Liver (tissue), 9 donors: ENCODE data around the gene MAP3K20. TPM values are rescaled to one million over a fixed set of nuclear protein-coding genes. Genes with fewer than 3 reads are reported as not detected.
A peak's percentile ranks its signal among the peaks of the same experiment; 100 is the strongest.

Experiments
- DNase-seq: peaks from one replicate; pipeline ENCODE4 v3.0.0-alpha.2; 2017; ENCODE audit warnings: low spot score
- H3K27ac ChIP-seq, 2 donors: one replicate each; pipeline ENCODE4 v1.7.0; 2013; ENCODE audit warnings: inconsistent platforms in 2 of 2, low read length in 2 of 2, control low read depth in 1 of 2, low read depth in 1 of 2, mild to moderate bottlenecking in 1 of 2
- H3K27me3 ChIP-seq, 4 donors: one replicate each; pipeline versions ENCODE4 v1.6.1 to v1.7.0; 2013; ENCODE audit warnings: low read length in 3 of 4, inconsistent platforms in 1 of 4, mild to moderate bottlenecking in 1 of 4, moderate library complexity in 1 of 4; ENCODE audit not compliant: control insufficient read depth in 4 of 4, insufficient read depth in 4 of 4
- H3K36me3 ChIP-seq, 4 donors: one replicate each; pipeline versions ENCODE4 v1.6.1 to v1.7.0; 2013; ENCODE audit warnings: low read length in 3 of 4, mild to moderate bottlenecking in 3 of 4, low read depth in 1 of 4, moderate library complexity in 1 of 4; ENCODE audit not compliant: control insufficient read depth in 4 of 4, insufficient read depth in 3 of 4
- H3K4me1 ChIP-seq, 4 donors: one replicate each; pipeline versions ENCODE4 v1.6.1 to v1.7.0; 2013; ENCODE audit warnings: low read length in 3 of 4, mild to moderate bottlenecking in 3 of 4, moderate library complexity in 1 of 4; ENCODE audit not compliant: control insufficient read depth in 4 of 4, insufficient read depth in 4 of 4
- H3K4me3 ChIP-seq, 3 donors: one replicate each; pipeline versions ENCODE4 v1.6.1 to v1.7.0; 2013; ENCODE audit warnings: low read length in 3 of 3, control low read depth in 1 of 3, low read depth in 1 of 3, mild to moderate bottlenecking in 1 of 3
- H3K9ac ChIP-seq, 2 donors: one replicate each; pipeline ENCODE4 v1.7.0; 2013; ENCODE audit warnings: low read length in 2 of 2, mild to moderate bottlenecking in 2 of 2, moderate library complexity in 2 of 2, control low read depth in 1 of 2, low read depth in 1 of 2
- H3K9me3 ChIP-seq, 4 donors: one replicate each; pipeline versions ENCODE4 v1.6.1 to v1.7.0; 2013; ENCODE audit warnings: low read length in 3 of 4; ENCODE audit not compliant: control insufficient read depth in 4 of 4
- ATF3 ChIP-seq: IDR thresholded peaks from 2 replicates; pipeline ENCODE4 v1.6.1; 2016; ENCODE audit warnings: antibody characterized with exemption
- FOXA1 ChIP-seq: IDR thresholded peaks from 2 replicates; pipeline ENCODE4 v1.6.1; 2016; ENCODE audit warnings: antibody characterized with exemption
- FOXA2 ChIP-seq: IDR thresholded peaks from 2 replicates; pipeline ENCODE4 v1.6.1; 2016; ENCODE audit warnings: antibody characterized with exemption
- GABPA ChIP-seq, 2 donors: IDR thresholded peaks in 1 of 2; conservative IDR thresholded peaks in 1 of 2; 2 replicates each; pipeline ENCODE4 v1.6.1; 2016; ENCODE audit warnings: antibody characterized with exemption in 2 of 2, mild to moderate bottlenecking in 1 of 2, moderate library complexity in 1 of 2
- HNF4A ChIP-seq, 2 donors: conservative IDR thresholded peaks; 2 replicates each; pipeline ENCODE4 v1.6.1; 2016; ENCODE audit warnings: antibody characterized with exemption in 2 of 2, mild to moderate bottlenecking in 2 of 2
- JUND ChIP-seq, 2 donors: IDR thresholded peaks; 2 replicates each; pipeline ENCODE4 v1.6.1; 2016; ENCODE audit warnings: antibody characterized with exemption in 2 of 2
- MAX ChIP-seq: IDR thresholded peaks from 2 replicates; pipeline ENCODE4 v1.6.1; 2016; ENCODE audit warnings: antibody characterized with exemption
- NR2F2 ChIP-seq: IDR thresholded peaks from 2 replicates; pipeline ENCODE4 v1.6.1; 2016; ENCODE audit warnings: antibody characterized with exemption
- RAD21 ChIP-seq, 2 donors: IDR thresholded peaks; 2 replicates each; pipeline ENCODE4 v1.6.1; 2016; ENCODE audit warnings: antibody characterized with exemption in 2 of 2, mild to moderate bottlenecking in 2 of 2
- REST ChIP-seq: IDR thresholded peaks from 2 replicates; pipeline ENCODE4 v1.6.1; 2016; ENCODE audit warnings: antibody characterized with exemption, mild to moderate bottlenecking
- RXRA ChIP-seq, 2 donors: IDR thresholded peaks; 2 replicates each; pipeline ENCODE4 v1.6.1; 2017 to 2018; ENCODE audit warnings: antibody characterized with exemption in 2 of 2, mild to moderate bottlenecking in 1 of 2
- SP1 ChIP-seq: IDR thresholded peaks from 2 replicates; pipeline ENCODE4 v1.6.1; 2018; ENCODE audit warnings: antibody characterized with exemption, mild to moderate bottlenecking
- YY1 ChIP-seq: IDR thresholded peaks from 2 replicates; pipeline ENCODE4 v1.6.1; 2016; ENCODE audit warnings: antibody characterized with exemption, mild to moderate bottlenecking
- WGBS: extraction: QIAGEN DNeasy Blood & Tissue Kit; methylation state at CpG from one replicate; pipeline ENCODE4 v1.1.7; 2013; 5-methylcytosine and 5-hydroxymethylcytosine counted together
- polyA plus RNA-seq, 2 donors: library from polyadenylated mRNA; stranded (reverse) in 1 of 2; unstranded in 1 of 2; fragments of 200-250 nt in 1 of 2; fragments of >200 nt in 1 of 2; fragmentation: Nextera tagmentation in 1 of 2; extraction: Ambion mirVana in 1 of 2; gene quantifications; one replicate each; pipeline versions ENCODE4 v1.2.1 to v1.2.3, GENCODE V29; 2013 to 2015
- total RNA-seq, 2 donors: library from RNA; depleted of rRNA; stranded (reverse); fragments of >200 nt; gene quantifications; one replicate each; pipeline ENCODE4 v1.2.3, GENCODE V29; 2014
- TF ChIP-seq, protein P1 (sequence below): IDR thresholded peaks from 2 replicates; pipeline ENCODE4 v1.6.1; 2016; ENCODE audit warnings: antibody characterized with exemption
- donor health status: healthy.
- donor health status: healthy.
- donor health status: healthy.
- donor health status: healthy.
- donor health status: healthy.

MAP3K20 gene
- total and polyA plus RNA-seq, 4 donors = 9.1 to 22.6 (median 14.9) TPM

- Histone ChIP-seq H3K9me3 (no peaks in the 10 kb centered on the region), H3K9ac (no peak overlapping the region), H3K4me1 (no peaks in the 10 kb centered on the region), H3K27ac (no peak overlapping the region), H3K4me3 (no peak overlapping the region), H3K27me3 (no peaks in the 10 kb centered on the region), H3K36me3 (no peaks in the 10 kb centered on the region)
- WGBS = 61% methylated on average over 5 of the region's 5 CpGs
- DNase-seq = no peak
- TF ChIP-seq HNF4A (conservative IDR thresholded peaks at IDR 0.05) (peak in 1 of 2 donors; percentile 4), NR2F2 (no peak), YY1 (peak; percentile 18), FOXA1 (peak; percentile 89), MAX (peak; percentile 65), RXRA (IDR thresholded peaks at IDR 0.05) (peak in 1 of 2 donors; percentile 16), FOXA2 (peak; percentile 91), RAD21 (IDR thresholded peaks at IDR 0.05) (peak in 1 of 2 donors; percentile 35), REST (no peak), ATF3 (no peak)
Measured at GRCh38 chr2:173119069-173119807, 43.6 kb downstream of the MAP3K20 start.

- WGBS = 83% methylated on average over 2 of the region's 2 CpGs
- H3K4me1 ChIP-seq = no peaks in the 10 kb centered on the region
- no peak overlapping the region for H3K4me3 ChIP-seq
- no peak overlapping the region for H3K9ac ChIP-seq
- no peaks in the 10 kb centered on the region for H3K9me3 ChIP-seq
- H3K27ac ChIP-seq = no peak overlapping the region
- TF ChIP-seq JUND (IDR thresholded peaks at IDR 0.05) = no peak
- no peak for TF ChIP-seq FOXA1
- TF ChIP-seq NR2F2 = no peak
- TF ChIP-seq SP1 = no peak
- no peak for TF ChIP-seq REST
- TF ChIP-seq, protein P1, sequence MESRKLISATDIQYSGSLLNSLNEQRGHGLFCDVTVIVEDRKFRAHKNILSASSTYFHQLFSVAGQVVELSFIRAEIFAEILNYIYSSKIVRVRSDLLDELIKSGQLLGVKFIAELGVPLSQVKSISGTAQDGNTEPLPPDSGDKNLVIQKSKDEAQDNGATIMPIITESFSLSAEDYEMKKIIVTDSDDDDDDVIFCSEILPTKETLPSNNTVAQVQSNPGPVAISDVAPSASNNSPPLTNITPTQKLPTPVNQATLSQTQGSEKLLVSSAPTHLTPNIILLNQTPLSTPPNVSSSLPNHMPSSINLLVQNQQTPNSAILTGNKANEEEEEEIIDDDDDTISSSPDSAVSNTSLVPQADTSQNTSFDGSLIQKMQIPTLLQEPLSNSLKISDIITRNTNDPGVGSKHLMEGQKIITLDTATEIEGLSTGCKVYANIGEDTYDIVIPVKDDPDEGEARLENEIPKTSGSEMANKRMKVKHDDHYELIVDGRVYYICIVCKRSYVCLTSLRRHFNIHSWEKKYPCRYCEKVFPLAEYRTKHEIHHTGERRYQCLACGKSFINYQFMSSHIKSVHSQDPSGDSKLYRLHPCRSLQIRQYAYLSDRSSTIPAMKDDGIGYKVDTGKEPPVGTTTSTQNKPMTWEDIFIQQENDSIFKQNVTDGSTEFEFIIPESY = no peak
- no peak for TF ChIP-seq HNF4A (conservative IDR thresholded peaks at IDR 0.05)
- TF ChIP-seq FOXA2 = no peak
- TF ChIP-seq ATF3 = no peak
- TF ChIP-seq GABPA (IDR thresholded peaks at IDR 0.05 in 1 of 2, conservative IDR thresholded peaks at IDR 0.05 in 1 of 2) = no peak
- no peak for TF ChIP-seq RAD21 (IDR thresholded peaks at IDR 0.05)
- DNase-seq = no peak
- H3K36me3 ChIP-seq = peaks cover 0 to 2% (median 0%) of the 10 kb centered on the region in 4 donors
- H3K27me3 ChIP-seq = no peaks in the 10 kb centered on the region
Measured at GRCh38 chr2:173119944-173120343, 44.3 kb downstream of the MAP3K20 start.
